GM21381 (cell line): Measurements from ENCODE around the gene PSMD13.

ENCODE experiments used
- ATAC-seq: cut with Tn5 transposase; IDR thresholded peaks from one replicate; pipeline ENCODE4 v1.9.1; 2021; ENCODE audit warnings: mild to moderate bottlenecking, moderate library complexity; ENCODE audit not compliant: unreplicated experiment

PSMD13 gene

DNA sequence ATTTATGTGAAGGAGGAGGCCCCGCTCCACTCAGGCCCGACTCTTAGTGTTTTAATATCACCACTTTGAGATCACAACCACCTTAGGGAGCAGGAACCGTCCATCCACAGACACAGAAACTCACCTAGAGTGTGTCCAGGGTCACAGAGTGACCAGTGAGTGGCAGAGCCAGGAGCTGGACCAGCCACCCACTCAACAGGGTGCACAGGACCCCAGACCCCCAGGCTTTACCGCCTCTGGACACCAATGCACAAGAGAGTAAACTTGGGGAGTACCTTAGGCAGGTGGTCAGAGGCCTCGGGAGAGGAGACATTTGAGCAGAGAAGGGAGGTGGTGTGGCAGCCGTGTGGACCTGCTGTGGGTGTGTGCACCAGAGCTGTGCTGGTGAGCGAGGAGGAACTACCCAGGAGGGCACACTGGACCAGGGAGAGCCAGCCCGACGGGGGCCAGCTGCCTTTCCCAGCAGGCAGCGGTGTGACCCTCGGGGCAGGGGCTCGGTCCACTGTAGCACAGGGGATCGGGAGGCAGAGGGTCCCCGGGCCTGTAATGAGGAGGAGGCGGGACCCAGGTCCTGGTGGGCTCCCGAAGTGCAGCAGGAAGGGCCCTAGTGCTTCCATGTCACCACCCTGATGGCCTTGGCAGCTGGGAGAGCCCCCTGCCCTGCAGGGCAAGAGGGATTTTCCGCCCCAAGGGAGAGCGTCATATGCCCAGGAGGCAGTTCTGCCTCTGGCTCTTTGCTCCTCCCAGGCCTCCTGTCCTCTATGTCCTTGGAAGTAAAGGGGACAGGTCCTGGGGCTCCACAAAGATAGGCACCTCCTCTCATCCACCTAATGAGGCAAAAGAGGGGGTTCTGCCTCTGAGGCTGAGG, 33.9 kb downstream of the PSMD13 start:
- ATAC-seq, result no peak

DNA sequence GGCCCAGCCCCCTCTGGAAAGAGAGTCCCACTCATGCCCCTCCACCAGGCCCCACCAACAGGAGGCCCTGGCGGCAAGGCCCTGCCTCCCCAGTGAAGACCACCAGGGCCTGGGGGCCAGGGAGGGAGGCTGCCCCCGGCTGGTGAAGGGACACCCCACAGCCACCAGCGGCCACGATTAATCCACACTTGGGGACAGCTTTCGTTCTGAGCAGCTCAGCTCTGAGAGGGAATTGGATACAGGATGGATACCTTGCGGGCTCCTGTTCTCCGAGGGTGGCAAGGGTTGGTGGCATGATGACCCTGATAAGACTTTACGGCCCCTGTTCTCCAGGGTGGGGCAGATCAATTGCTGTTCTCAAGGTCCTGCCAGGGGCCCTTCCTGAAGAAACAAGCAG, 34.5 kb downstream of the PSMD13 start:
- no peak for ATAC-seq

DNA sequence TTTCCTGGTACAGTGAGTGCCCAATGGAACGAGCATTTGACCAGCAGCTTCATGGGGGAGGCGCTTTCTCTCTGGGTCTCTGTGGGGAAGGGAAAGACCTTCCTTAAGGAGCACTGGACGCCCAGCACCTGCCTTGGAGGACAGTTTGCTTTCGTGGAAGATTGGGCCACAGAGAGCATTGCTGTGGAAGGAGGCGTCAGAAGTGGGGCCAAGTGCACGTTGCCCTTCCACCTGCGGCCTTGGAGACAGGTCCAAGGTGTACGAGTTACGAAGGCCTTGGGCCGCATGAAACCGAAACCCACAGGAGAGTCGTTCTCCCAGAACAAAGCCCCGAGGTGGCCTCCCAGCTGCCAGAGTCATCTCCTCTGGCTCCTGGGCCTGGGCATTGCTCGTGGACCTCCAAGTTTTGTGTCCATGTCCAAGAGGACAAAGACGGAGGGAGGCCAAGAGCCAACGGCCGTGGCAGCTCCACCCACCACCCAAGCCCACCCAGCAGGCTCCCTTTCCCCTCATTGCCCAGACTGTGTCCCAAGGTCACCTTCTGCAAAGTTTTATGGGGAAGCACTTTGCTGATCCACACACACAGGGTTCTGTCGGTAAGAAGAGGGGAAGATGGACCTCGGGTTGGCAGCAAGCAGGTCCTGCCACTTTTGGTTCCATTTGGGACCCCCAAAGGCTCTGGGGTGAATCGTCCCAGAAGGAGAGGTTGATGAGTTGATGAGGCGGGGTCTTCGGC, 35.6 kb downstream of the PSMD13 start:
- ATAC-seq, result no peak

DNA sequence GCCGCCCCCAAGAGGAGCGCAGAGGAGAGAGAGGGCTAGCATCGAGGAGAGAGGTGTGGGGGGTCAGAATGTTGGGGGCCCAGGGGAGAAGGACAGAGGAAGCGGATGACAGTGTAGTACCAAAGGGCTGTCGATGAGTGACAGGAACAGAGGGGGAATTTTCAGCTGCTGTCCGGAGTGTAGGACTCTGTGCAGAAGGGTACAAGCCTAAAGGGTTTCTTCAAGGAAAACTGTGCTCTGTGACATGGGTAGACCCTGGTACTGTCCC, 36.1 kb downstream of the PSMD13 start:
- ATAC-seq, result no peak

DNA sequence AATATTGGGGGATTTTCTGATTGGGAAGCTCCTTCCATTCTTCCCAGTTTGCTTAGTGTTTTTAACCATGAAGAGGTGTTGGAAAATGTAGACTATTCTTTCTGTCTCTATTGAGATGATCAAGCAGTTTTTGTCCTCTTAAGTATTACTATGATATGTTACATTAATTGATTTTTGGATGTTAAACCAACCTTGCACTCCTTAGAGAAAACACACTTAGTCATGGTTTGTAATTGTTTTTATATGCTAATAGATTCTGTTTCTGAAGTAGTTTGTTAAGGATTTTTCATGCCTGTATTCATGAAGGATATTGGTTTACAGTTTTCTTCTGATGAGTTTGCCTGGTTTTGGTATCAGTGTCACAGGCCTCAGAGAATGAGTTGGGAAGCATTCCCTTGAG, 39.4 kb downstream of the PSMD13 start:
- ATAC-seq, result no peak

DNA sequence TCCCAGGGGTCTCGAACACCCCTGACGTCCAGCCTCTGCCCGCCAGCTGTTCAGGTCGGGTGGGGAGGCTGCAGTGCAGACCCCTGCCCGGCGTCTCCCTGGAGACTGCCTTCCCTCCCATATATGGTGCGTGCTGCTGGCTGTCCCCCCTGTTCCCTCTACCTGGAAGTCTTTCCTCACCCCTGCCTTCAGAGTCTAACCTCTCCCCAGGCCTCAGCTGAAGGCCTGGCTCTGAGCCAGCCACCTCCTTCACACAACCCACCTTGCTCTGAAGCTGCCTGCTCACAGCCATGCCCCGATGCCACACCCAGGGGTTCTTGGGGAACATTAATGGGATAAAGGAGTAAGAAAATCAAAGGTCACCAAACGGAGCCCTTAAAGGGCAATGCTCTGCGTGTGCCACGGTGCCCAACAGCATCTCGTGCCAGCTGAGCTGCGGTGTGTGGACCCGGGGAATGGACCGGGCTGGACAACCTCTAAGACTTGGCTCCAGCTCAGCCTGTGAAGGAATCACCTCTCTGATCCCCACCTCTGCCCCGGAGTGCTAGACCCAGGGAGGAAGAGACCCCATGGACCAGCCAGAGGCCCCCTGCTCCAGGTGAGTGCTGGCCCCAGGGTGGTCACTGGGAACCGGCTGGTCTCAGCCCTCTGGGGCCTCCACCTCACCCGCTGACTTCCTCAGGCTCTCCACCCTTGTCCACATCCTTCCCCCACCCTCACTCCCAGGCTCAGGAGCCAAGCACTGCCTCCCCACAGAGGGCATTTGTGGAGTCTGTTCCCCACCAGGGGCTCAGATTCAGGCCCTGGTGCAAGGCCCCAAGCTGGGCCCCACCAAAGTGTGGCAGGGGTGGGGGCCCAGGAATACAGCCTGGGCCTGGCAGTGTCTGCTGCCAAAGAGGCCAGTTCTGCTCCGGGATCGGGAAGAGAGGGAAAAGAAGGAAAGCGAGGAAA, 41.5 kb downstream of the PSMD13 start, which contains the start of gene NLRP6:
Gene NLRP6 (plus strand): TSS at position 407 of the 951 bp plus-strand sequence. CDS start 163 bp downstream, at position 570.
- ATAC-seq, result no peak

DNA sequence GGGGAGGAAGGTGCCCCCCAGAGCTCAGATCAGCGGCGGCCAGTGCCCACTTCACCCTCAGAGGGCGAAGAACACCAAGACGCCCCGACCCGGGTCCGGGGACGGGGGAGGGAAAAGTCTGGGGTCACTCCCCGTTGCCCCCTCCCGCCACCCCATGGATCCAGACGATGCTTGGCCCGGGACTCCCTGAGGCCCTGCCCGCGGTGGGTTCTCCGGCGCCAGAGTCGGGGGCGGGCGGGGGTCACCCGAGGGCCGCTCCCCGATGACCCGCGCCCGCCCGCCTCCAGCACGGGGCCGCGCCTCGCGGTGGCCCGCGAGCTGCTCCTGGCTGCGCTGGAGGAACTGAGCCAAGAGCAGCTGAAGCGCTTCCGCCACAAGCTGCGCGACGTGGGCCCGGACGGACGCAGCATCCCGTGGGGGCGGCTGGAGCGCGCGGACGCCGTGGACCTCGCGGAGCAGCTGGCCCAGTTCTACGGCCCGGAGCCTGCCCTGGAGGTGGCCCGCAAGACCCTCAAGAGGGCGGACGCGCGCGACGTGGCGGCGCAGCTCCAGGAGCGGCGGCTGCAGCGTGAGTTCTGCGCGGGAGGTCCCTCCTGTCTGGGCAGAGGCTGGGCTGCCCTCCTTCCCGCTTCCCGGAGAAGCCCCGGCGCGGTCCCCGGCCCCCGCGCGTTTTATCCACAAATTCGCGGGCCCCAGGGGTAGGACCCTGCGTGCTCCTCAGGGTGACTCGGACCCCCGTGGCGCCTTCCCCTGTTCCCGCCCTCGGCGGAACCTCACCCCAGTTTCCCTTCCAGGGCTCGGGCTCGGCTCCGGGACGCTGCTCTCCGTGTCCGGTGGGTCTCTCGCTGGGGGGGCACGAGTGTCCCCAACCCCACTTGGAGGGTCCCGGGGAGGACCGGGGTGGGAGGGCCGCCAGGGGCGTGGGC, 42.5 kb downstream of the PSMD13 start:
- no peak for ATAC-seq

DNA sequence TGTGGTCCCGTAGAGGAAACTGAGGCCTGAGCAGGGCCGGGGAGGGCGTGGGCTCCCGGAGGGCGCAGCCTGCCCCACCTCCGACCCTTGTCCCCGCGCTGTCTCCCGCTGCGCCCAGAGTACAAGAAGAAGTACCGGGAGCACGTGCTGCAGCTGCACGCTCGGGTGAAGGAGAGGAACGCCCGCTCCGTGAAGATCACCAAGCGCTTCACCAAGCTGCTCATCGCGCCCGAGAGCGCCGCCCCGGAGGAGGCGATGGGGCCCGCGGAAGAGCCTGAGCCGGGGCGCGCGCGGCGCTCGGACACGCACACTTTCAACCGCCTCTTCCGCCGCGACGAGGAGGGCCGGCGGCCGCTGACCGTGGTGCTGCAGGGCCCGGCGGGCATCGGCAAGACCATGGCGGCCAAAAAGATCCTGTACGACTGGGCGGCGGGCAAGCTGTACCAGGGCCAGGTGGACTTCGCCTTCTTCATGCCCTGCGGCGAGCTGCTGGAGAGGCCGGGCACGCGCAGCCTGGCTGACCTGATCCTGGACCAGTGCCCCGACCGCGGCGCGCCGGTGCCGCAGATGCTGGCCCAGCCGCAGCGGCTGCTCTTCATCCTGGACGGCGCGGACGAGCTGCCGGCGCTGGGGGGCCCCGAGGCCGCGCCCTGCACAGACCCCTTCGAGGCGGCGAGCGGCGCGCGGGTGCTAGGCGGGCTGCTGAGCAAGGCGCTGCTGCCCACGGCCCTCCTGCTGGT, 43.4 kb downstream of the PSMD13 start:
- ATAC-seq, result no peak

DNA sequence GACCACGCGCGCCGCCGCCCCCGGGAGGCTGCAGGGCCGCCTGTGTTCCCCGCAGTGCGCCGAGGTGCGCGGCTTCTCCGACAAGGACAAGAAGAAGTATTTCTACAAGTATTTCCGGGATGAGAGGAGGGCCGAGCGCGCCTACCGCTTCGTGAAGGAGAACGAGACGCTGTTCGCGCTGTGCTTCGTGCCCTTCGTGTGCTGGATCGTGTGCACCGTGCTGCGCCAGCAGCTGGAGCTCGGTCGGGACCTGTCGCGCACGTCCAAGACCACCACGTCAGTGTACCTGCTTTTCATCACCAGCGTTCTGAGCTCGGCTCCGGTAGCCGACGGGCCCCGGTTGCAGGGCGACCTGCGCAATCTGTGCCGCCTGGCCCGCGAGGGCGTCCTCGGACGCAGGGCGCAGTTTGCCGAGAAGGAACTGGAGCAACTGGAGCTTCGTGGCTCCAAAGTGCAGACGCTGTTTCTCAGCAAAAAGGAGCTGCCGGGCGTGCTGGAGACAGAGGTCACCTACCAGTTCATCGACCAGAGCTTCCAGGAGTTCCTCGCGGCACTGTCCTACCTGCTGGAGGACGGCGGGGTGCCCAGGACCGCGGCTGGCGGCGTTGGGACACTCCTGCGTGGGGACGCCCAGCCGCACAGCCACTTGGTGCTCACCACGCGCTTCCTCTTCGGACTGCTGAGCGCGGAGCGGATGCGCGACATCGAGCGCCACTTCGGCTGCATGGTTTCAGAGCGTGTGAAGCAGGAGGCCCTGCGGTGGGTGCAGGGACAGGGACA, 44.1 kb downstream of the PSMD13 start:
- ATAC-seq, result no peak

DNA sequence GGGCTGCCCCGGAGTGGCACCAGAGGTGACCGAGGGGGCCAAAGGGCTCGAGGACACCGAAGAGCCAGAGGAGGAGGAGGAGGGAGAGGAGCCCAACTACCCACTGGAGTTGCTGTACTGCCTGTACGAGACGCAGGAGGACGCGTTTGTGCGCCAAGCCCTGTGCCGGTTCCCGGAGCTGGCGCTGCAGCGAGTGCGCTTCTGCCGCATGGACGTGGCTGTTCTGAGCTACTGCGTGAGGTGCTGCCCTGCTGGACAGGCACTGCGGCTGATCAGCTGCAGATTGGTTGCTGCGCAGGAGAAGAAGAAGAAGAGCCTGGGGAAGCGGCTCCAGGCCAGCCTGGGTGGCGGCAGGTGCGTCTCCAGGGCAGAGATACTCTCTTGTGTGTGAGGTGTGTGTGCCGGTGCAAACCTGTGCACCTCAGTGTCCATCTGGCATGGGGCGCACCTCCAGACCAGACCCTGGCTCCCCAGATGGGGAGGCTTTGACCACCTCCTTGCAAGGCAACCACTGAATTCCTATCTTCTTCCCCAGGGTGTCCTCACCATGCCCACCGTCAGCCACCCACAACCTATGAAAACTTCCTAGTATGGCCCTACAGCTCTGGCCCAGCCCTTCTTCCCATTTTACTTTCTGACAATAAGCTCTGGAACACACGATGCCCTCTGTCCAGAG, 44.8 kb downstream of the PSMD13 start:
- ATAC-seq, result no peak

DNA sequence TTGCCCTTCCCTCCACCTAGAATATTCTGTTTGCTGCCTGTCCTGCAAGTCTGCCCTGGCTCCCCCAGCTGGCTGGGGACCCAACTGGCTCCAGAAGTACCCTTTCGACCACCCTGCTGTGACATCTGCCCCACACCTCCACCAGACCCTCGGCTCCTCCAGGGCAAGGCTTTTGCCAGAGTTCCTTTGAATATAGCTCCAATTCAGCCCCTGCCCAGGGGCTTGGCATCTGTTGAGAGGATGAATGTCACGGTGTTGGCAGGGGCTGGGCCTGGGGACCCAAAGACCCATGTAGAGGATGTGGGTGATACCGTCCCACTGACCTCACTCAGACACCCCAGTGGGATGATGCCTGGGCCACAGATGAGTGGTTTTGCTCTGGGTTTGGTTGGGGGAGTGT, 45.4 kb downstream of the PSMD13 start:
- no peak for ATAC-seq

DNA sequence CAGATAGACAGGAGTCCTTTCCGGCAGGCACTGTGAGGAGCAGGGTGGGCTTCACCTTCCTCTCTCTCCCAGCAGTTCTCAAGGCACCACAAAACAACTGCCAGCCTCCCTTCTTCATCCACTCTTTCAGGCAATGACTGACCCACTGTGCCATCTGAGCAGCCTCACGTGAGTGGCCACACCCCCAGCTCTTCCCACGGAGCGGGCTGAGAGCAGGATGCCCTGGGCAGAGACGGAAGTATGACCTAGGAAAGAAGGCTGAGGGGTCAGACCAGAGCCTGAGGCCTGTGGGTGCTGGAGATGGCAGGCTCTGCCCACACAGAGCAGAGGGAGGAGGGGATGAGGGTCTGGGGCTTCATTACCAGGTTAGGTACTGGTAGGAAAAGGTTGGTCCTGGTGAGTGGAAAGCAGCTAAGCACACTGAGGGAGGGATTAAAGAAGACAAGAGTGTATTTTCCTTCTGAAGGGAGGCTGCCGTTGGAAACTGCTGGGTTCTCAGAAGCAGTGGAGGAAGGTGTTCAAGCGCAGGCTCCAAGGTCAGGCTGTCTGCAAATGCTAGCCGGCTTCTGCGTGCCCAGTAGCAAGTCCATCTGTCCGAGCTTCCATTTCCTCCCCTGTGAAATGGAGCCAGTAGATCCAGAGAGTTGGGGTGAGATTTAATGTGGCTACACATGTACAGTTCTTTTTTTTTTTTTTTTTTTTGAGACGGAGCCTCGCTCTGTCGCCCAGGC, 46.0 kb downstream of the PSMD13 start:
- no peak for ATAC-seq

DNA sequence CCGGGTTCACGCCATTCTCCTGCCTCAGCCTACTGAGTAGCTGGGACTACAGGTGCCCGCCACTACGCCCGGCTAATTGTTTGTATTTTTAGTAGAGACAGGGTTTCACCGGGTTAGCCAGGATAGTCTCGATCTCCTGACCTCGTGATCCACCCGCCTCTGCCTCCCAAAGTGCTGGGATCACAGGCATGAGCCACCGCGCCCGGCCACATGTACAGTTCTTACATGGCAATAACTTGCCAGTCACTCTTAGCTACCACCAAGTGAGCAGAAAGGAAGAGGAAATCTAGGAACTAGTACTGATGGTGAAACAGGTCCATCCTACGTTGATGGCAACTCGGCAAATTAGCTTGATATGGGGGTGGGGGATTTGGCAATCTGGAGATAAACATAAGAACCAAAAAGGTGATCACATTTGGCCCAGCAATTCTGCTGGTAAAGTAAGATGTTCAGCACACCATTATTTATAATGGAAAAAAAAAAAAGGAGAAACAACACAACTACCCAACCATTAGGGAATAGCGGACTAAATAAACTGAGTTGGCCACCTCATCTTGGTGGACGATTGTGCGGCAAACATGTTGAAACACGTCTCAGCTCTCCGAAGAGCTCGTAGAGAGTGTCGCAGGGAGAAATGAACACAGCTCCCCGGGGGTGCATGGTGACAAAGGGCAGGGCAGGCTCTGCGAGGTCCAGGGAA, 46.8 kb downstream of the PSMD13 start:
- no peak for ATAC-seq

DNA sequence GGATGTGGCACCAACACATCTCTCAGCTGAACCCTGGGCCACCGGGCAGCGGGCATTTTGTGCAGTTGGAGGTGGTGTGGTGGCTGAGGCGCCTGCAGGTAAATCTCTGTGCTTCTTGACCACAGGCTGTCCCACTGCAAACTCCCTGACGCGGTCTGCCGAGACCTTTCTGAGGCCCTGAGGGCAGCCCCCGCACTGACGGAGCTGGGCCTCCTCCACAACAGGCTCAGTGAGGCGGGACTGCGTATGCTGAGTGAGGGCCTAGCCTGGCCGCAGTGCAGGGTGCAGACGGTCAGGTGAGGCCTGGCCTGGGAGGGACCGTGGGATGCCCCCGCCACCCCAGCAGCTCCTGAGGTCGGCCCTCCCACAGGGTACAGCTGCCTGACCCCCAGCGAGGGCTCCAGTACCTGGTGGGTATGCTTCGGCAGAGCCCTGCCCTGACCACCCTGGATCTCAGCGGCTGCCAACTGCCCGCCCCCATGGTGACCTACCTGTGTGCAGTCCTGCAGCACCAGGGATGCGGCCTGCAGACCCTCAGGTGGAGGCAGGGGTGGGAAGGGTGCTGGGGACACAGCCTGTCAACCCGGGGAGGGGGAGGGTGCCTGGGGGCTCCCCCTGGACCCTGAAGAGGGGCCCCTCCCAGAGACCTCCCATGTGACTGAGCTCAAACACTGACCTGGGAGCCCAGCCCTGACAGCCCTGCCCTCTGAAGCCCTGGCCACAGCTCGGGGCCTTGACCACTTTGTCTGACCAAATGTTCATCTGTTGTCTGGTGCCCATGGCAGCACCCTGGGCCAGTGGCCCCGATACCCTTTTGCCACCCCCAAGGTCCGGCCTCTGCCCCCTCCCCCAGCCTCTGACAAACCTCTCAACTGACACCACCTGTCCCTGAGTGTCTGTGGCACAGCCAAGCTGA, 47.6 kb downstream of the PSMD13 start:
- ATAC-seq, result no peak

DNA sequence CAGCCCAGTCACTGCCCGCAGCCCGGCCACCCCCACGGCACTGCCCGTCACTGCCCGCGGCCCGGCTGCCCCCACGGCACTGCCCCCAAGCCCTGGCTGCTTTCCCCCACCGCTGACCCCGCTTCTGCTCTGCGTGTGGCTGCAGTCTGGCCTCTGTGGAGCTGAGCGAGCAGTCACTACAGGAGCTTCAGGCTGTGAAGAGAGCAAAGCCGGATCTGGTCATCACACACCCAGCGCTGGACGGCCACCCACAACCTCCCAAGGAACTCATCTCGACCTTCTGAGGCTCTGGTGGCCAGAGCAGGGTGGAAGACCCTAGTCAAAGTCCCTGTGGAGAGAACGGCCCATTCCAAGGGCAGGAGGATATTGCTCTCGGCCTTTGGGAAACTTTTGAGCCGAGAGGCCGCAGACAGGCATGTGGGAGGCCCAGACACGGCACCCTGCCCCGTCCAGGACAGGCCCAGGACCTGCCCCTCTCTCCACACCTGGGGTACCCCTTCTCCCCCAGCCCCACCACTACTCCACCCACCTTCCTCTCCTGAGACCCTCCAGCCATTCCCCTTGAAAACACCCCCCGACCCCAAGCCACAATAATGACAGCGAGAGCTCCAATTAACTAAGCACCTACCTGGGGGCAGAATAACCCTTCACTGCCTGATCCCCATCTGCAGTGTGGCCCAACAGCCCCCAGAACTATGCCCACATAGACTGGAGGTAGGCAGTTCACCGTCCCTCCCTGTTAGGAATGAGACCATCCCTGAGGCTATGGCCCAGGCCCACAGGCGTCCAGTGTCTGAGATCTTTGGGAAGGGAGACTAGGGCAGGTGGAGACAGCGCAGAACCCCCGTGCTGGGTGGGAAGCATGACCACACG, 48.5 kb downstream of the PSMD13 start:
- no peak for ATAC-seq
